Fibroblast of skin of back (primary cell): ENCODE measurements around the gene PPP4R3A.
A peak's percentile ranks its signal among the peaks of the same experiment; 100 is the strongest.
"Not testable (repeated sequence)": the region's sequence is repeated elsewhere in the genome, so short reads cannot be mapped to it uniquely, and the experiment has no call there.

Source experiments
- DNase-seq: peaks from one replicate; pipeline ENCODE4 v3.0.0-alpha.2; 2013

PPP4R3A gene

GRCh38 chr14:91436266-91436665, 73.8 kb downstream of the PPP4R3A start:
- not testable (repeated sequence) for DNase-seq

GRCh38 chr14:91429385-91429784, 80.7 kb downstream of the PPP4R3A start:
- DNase-seq: no peak

- not testable (repeated sequence) for DNase-seq
Measured at GRCh38 chr14:91428931-91429330, 81.2 kb downstream of the PPP4R3A start.

- not testable (repeated sequence) for DNase-seq
Measured at GRCh38 chr14:91425531-91425944, 84.6 kb downstream of the PPP4R3A start.

GRCh38 chr14:91424813-91425530, 85.1 kb downstream of the PPP4R3A start:
- no peak for DNase-seq

GRCh38 chr14:91420686-91421085, 89.4 kb downstream of the PPP4R3A start:
- peak; percentile 39 for DNase-seq

- DNase-seq: no peak
Measured at GRCh38 chr14:91419451-91419850, 90.7 kb downstream of the PPP4R3A start.

GRCh38 chr14:91419044-91419397, 91.1 kb downstream of the PPP4R3A start:
- DNase-seq: no peak

GRCh38 chr14:91418387-91419043, 91.6 kb downstream of the PPP4R3A start:
- peak; percentile 48 for DNase-seq

GRCh38 chr14:91417983-91418386, 92.1 kb downstream of the PPP4R3A start:
- DNase-seq: peak; percentile 15

GRCh38 chr14:91417120-91417982, 92.8 kb downstream of the PPP4R3A start, which contains the start of gene CCDC88C:
CCDC88C (minus strand) TSS chr14:91417820; CDS start chr14:91417690, 130 bp downstream.
- DNase-seq: peak; percentile 29

DNA sequence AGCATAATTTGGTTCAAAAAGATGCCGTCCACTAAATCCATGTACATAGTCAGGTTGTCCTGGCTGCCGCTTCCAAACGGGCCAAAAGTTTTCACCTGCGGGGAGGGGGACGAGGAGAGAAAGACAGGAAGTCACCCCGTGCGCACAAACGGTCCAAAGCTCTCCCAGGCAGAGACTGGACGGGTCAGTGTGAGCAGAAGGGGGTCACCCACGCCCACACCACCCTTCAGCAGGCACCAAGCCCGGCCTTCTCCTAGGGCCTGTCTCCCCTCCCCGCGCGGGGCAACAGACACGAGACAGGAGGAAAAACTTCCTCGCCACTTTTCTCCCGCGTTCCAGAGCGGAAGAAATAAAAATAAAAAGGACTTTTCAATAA, 93.4 kb downstream of the PPP4R3A start:
- no peak for DNase-seq

GRCh38 chr14:91415794-91416743, 94.0 kb downstream of the PPP4R3A start:
- no peak for DNase-seq

DNA sequence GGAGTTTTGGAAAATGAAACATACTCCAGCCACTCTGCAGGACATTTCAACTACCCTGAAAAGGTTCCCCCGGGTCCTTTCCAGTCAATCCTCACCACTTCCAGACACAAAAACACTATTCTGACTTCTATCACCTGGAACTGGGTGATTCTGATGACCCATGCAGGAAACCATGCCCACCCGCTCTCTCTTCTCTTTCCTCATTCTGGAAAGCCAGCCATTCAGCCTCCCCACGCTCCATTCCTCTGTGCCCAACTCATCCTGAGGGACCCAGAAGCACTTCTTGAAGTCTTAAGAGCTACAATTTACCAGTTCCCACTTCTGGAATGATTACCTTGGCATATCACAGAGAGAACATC, 95.7 kb downstream of the PPP4R3A start:
- no peak for DNase-seq

GRCh38 chr14:91413547-91414474, 96.3 kb downstream of the PPP4R3A start:
- no peak for DNase-seq

GRCh38 chr14:91412939-91413338, 97.2 kb downstream of the PPP4R3A start:
- DNase-seq: no peak

DNA sequence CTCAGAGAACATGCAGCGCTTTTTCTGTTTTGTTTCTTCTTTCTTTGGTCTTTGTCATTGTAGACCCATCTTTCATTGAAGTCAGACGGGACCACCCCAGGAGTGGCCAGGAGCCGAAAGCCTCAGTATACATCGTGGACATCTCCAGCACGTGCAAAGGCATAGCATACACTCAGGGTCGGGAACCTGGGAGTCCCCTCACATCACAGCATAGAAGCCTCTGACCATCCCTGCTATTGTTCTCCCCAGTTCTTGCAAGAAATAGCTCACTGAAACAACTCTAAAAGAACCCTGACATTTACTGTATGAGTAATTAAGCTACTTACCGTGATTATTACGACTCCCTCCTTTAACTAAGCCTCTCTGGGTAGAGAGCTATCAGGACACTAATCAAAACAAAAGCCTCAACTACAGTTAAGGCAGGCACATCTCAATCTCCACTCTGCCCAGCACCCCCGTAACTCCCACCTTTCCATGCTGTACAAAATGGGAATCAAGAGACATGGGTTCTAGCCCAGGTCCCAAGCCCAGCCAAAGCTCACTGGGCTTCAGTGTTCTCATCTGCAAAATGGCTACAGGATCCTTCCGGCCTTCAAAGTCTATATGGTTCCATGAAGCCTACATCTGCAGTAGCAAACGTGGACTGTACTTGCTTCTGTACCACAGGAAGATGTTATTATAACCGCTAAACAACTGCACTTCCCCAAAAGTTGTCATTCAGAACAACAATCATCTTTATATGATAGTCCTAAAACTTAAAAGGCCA, 99.2 kb downstream of the PPP4R3A start:
- no peak for DNase-seq

DNA sequence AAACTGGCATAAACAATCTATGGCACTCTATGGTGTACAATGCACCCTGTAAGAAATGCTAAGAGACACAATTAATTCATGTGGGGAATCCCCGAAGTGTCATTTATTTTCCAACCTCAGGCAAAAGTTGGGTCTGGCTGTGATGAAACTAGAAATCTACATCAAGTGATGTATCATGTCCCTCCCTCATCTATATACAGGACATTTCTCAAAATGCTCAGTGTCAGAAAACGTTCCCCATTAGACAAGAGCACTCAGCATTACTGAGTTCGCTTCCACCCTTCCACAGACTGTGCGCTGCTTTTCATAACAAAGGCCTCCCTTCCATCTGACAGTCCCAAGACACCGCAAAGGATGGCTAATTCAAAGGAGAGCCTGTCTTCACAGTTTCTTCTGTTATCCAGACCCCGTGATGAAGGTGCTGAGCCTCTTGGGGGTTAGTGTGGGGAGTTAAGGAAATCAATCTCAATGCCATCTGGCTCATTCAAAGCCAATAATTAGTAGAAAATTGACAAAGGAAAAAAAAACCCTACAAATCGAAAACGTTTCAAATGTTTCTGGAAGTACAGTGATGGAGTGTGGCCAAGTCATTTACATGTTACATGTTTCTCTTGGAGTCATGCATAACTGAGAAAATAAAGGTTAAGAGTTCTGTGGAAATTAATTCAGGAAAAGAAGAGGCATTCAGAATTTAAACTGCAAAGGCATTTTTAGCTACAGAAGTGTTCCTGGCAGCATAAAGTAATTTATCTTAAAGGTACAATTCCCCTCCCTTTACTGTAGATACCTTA, 100.0 kb downstream of the PPP4R3A start:
- no peak for DNase-seq

GRCh38 chr14:91409240-91409639, 100.9 kb downstream of the PPP4R3A start:
- DNase-seq: not testable (repeated sequence)
